Measurements from ENCODE around the gene CABP2. TPM values are rescaled to one million over a fixed set of nuclear protein-coding genes. Genes with fewer than 3 reads are reported as not detected.

Gene CABP2
- total RNA-seq, 4 donors from 2014 or later: not detected

GRCh38 chr11:67539550-67539949 is 16.3 kb upstream of the CABP2 start:
- Histone ChIP-seq H3K27ac (replicated peaks in 1 of 4) (no peak overlapping the region), H3K9me3 (no peaks in the 10 kb centered on the region), H3K4me3 (no peak overlapping the region), H3K27me3 (no peaks in the 10 kb centered on the region), H3K4me1 (peaks cover 0 to 1% (median 0%) of the 10 kb centered on the region in 4 donors), H3K36me3 (no peaks in the 10 kb centered on the region)
- no peak for DNase-seq (ENCODE audit: extremely low spot score)
- intact Hi-C loops (cut with DNase I): no loop called here
- 90% methylated on average over 4 of the region's 4 CpGs for WGBS
- TF ChIP-seq EP300 (IDR thresholded peaks at IDR 0.05): no peak
- TF ChIP-seq, protein P1, sequence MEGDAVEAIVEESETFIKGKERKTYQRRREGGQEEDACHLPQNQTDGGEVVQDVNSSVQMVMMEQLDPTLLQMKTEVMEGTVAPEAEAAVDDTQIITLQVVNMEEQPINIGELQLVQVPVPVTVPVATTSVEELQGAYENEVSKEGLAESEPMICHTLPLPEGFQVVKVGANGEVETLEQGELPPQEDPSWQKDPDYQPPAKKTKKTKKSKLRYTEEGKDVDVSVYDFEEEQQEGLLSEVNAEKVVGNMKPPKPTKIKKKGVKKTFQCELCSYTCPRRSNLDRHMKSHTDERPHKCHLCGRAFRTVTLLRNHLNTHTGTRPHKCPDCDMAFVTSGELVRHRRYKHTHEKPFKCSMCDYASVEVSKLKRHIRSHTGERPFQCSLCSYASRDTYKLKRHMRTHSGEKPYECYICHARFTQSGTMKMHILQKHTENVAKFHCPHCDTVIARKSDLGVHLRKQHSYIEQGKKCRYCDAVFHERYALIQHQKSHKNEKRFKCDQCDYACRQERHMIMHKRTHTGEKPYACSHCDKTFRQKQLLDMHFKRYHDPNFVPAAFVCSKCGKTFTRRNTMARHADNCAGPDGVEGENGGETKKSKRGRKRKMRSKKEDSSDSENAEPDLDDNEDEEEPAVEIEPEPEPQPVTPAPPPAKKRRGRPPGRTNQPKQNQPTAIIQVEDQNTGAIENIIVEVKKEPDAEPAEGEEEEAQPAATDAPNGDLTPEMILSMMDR (IDR thresholded peaks at IDR 0.05): no peak
- TF ChIP-seq POLR2A (IDR thresholded peaks at IDR 0.05; ENCODE audit: low read depth): no peak
- no peak for TF ChIP-seq POLR2AphosphoS5 (IDR thresholded peaks at IDR 0.05)

DNA sequence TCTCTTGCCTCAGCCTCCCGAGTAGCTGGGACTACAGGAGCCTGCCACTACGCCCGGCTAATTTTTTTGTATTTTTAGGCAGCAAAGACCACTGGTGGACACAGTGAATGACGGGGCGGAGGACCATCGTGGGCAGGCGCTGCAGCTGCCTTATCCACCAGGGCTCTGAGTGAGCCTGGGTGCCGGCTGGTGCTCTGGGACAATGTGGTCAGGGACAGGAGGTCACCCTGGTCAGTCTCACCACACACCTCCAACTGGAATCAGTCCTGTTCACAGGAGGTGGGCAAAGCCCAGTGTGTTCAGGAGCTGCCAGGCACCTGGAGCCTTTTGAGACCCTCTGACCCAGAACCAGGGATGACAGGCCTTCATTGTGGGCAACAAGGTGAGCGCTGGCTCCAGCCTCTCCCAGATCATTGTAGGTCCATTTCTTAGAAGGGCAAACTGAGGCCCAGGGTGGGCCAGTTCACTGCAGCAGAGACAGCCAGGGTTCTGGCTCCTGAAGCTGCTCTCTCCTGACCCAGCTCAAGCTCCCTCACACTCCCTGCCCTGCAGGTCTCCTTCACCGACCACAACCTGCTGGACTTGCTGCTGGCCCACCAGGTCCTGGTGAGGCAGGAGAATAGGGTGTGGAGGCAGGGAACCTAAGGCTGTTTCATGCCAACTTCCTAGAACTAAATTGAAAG is 15.7 kb upstream of the CABP2 start:
- H3K27ac ChIP-seq (replicated peaks in 1 of 4): no peak overlapping the region
- H3K36me3 ChIP-seq: no peaks in the 10 kb centered on the region
- TF ChIP-seq, protein P1 (IDR thresholded peaks at IDR 0.05): no peak
- TF ChIP-seq POLR2A (IDR thresholded peaks at IDR 0.05; ENCODE audit: low read depth): no peak
- no peak for TF ChIP-seq POLR2AphosphoS5 (IDR thresholded peaks at IDR 0.05)
- TF ChIP-seq EP300 (IDR thresholded peaks at IDR 0.05): no peak
- no peaks in the 10 kb centered on the region for H3K27me3 ChIP-seq
- WGBS: 90% methylated on average over 10 of the region's 10 CpGs
- DNase-seq (ENCODE audit: extremely low spot score): no peak
- intact Hi-C loops (cut with DNase I): no loop called here
- H3K4me1 ChIP-seq: no peaks in the 10 kb centered on the region
- H3K9me3 ChIP-seq: no peaks in the 10 kb centered on the region
- no peak overlapping the region for H3K4me3 ChIP-seq

GRCh38 chr11:67538306-67538705 is 15.1 kb upstream of the CABP2 start:
- H3K36me3 ChIP-seq: no peaks in the 10 kb centered on the region
- H3K4me3 ChIP-seq: no peak overlapping the region
- no peaks in the 10 kb centered on the region for H3K9me3 ChIP-seq
- WGBS: 69% methylated on average over 6 of the region's 6 CpGs
- intact Hi-C loops (cut with DNase I): no loop called here
- no peak for DNase-seq (ENCODE audit: extremely low spot score)
- no peaks in the 10 kb centered on the region for H3K4me1 ChIP-seq
- no peak overlapping the region for H3K27ac ChIP-seq (replicated peaks in 1 of 4)
- no peaks in the 10 kb centered on the region for H3K27me3 ChIP-seq
- TF ChIP-seq, protein P1 (IDR thresholded peaks at IDR 0.05): no peak
- TF ChIP-seq EP300 (IDR thresholded peaks at IDR 0.05) (no peak), POLR2AphosphoS5 (IDR thresholded peaks at IDR 0.05) (no peak), POLR2A (IDR thresholded peaks at IDR 0.05; ENCODE audit: low read depth) (no peak)

- Histone ChIP-seq H3K9me3 (no peaks in the 10 kb centered on the region), H3K4me1 (no peaks in the 10 kb centered on the region), H3K27ac (replicated peaks in 1 of 4) (no peak overlapping the region), H3K4me3 (no peak overlapping the region), H3K36me3 (no peaks in the 10 kb centered on the region), H3K27me3 (no peaks in the 10 kb centered on the region)
- TF ChIP-seq EP300 (IDR thresholded peaks at IDR 0.05): no peak
- intact Hi-C loops (cut with DNase I): no loop called here
- 82% methylated on average over 1 of the region's 1 CpG for WGBS
- no peak for DNase-seq (ENCODE audit: extremely low spot score)
Measured at GRCh38 chr11:67535561-67535960, 12.3 kb upstream of the CABP2 start.

- WGBS: 36% methylated on average over 4 of the region's 4 CpGs
- Histone ChIP-seq H3K27me3 (peaks cover 0 to 3% (median 0%) of the 10 kb centered on the region in 4 donors), H3K4me3 (no peak overlapping the region), H3K27ac (replicated peaks in 1 of 4) (no peak overlapping the region), H3K36me3 (no peaks in the 10 kb centered on the region), H3K9me3 (no peaks in the 10 kb centered on the region), H3K4me1 (no peaks in the 10 kb centered on the region)
- TF ChIP-seq, protein P1 (IDR thresholded peaks at IDR 0.05): no peak
- TF ChIP-seq POLR2AphosphoS5 (IDR thresholded peaks at IDR 0.05) (no peak), EP300 (IDR thresholded peaks at IDR 0.05) (no peak), POLR2A (IDR thresholded peaks at IDR 0.05; ENCODE audit: low read depth) (no peak)
- intact Hi-C loops (cut with DNase I): no loop called here
- DNase-seq (ENCODE audit: extremely low spot score): no peak
Measured at GRCh38 chr11:67534070-67534679, 10.9 kb upstream of the CABP2 start.
